SJSA1 (cell line): ENCODE data around the gene ERFL. TPM values are rescaled to one million over a fixed set of nuclear protein-coding genes. Genes with fewer than 3 reads are reported as not detected.
A peak's percentile ranks its signal among the peaks of the same experiment; 100 is the strongest.

Source experiments
- DNase-seq, 2 experiments: peaks; one replicate each; pipeline ENCODE4 v3.0.0-alpha.2; 2015 to 2020; ENCODE audit warnings: low spot score in 2 of 2, low read depth in 1 of 2
- H3K27ac ChIP-seq: fragments of 250-450 bp; sonication (Bioruptor Pico); 2 replicates; pipeline ENCODE4 v1.5.1; 2020; ENCODE audit warnings: mild to moderate bottlenecking, moderate library complexity
- H3K27me3 ChIP-seq: fragments of 250-450 bp; sonication (Bioruptor Pico); replicated peaks from 2 replicates; pipeline ENCODE4 v1.5.1; 2020; ENCODE audit warnings: mild to moderate bottlenecking, moderate library complexity
- H3K36me3 ChIP-seq: fragments of 250-450 bp; sonication (Bioruptor Pico); 2 replicates; pipeline ENCODE4 v1.5.1; 2020; ENCODE audit warnings: mild to moderate bottlenecking
- H3K4me1 ChIP-seq: fragments of 250-450 bp; sonication (Bioruptor Pico); replicated peaks from 2 replicates; pipeline ENCODE4 v1.6.1; 2021; ENCODE audit warnings: mild to moderate bottlenecking
- H3K4me3 ChIP-seq: fragments of 250-450 bp; sonication (Bioruptor Pico); 2 replicates; pipeline ENCODE4 v1.5.1; 2020; ENCODE audit warnings: mild to moderate bottlenecking
- H3K9me3 ChIP-seq: fragments of 250-450 bp; sonication (Bioruptor Pico); replicated peaks from 2 replicates; pipeline ENCODE4 v1.5.1; 2020; ENCODE audit warnings: mild to moderate bottlenecking
- total RNA-seq: library from RNA; depleted of rRNA; stranded (reverse); fragments of >200 nt; shearing (Covaris generic); gene quantifications from 2 replicates; pipeline ENCODE4 v1.2.3, GENCODE V29; 2014

The ERFL gene
- total RNA-seq, 1 experiment from 2014 or later, result not detected

DNA sequence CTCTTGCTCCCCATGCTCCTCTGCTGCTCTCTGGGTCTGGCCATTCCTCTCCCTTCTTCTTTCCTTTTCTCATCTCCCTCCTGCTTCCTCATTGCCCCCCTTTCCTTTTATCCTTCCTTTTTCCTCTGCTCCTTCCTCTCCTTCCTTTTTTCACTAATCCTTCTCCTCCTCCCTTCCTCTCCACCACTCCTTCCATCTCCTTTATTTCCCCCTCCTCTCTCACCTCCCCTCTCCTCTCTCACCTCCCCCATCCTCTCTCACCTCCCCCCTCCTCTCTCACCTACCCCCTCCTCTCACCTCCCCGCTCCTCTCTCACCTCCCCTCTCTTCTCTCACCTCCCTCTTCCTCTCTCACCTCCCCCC is 31.7 kb downstream of the ERFL start:
- H3K27ac ChIP-seq, result no peak overlapping the region
- no peaks in the 10 kb centered on the region for H3K27me3 ChIP-seq
- DNase-seq, result no peak
- H3K9me3 ChIP-seq, result no peaks in the 10 kb centered on the region
- peaks cover 71% of the 10 kb centered on the region for H3K36me3 ChIP-seq
- no peak overlapping the region for H3K4me3 ChIP-seq
- no peaks in the 10 kb centered on the region for H3K4me1 ChIP-seq

DNA sequence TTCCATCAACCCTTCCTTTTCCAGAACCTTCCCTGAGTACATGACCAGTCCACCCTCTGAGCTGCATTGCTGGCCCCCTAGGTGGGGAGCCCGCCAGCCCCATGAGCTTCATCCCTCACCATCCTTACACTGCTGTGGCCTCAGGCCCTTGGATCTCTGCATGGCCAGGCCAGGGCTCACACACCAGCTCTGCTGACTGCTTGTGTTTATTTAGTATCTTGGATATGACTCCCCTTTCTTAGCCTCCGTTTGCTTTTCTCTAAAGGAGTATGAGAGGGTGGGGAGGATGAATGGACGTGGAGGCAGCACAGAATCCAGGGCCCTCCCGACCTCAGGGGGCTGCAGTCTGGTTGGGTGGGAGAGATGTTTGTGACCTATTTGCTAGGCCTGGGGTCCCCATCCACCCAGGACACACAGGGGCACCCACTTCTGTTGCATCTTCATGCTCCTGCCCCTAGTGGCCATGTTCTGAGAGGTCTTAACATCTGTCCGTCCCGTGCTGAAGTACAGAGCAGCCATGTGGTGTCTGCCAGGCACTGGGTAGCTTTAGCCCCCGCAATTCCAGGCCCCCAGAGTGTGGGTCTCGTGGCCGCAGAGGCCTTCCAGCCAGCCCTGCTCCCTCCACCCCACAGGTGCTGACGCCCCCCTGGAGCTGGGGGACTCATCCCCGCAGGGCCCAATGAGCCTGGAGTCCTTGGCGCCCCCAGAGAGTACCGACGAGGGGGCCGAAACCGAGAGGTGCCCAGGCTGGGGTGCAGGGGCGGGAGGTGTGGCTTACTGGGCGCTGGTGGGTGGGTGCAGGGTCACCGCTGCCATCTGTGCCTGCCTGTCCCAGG is 32.3 kb downstream of the ERFL start:
- no peak for DNase-seq
- peaks cover 71% of the 10 kb centered on the region for H3K36me3 ChIP-seq
- H3K4me1 ChIP-seq, result no peaks in the 10 kb centered on the region
- no peak overlapping the region for H3K27ac ChIP-seq
- H3K27me3 ChIP-seq, result no peaks in the 10 kb centered on the region
- H3K9me3 ChIP-seq, result no peaks in the 10 kb centered on the region
- no peak overlapping the region for H3K4me3 ChIP-seq

DNA sequence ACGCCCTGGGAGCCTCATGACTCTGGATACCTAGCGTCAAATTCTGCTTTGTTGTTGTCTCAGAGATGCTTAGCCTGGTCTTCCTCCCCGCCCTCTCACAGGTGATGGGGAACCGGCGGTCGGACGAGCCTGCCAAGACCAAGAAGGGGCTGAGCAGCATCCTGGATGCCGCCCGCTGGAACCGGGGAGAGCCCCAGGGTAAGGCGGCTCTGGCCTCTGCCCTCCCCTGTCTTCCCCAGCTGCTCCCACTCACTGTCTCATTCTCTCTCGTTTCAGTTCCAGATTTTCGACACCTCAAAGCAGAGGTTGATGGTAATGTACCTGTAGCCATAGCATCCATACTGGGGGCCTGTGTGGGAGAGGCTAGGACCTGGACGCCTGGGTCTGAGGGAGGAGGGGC is 33.9 kb downstream of the ERFL start:
- Histone ChIP-seq H3K27ac (no peak overlapping the region), H3K9me3 (no peaks in the 10 kb centered on the region), H3K36me3 (peaks cover 67% of the 10 kb centered on the region), H3K27me3 (no peaks in the 10 kb centered on the region), H3K4me1 (no peaks in the 10 kb centered on the region), H3K4me3 (no peak overlapping the region)
- no peak for DNase-seq

- peaks cover 68% of the 10 kb centered on the region for H3K36me3 ChIP-seq
- no peak for DNase-seq
- no peaks in the 10 kb centered on the region for H3K27me3 ChIP-seq
- no peaks in the 10 kb centered on the region for H3K4me1 ChIP-seq
- H3K9me3 ChIP-seq, result no peaks in the 10 kb centered on the region
- H3K4me3 ChIP-seq, result no peak overlapping the region
- no peak overlapping the region for H3K27ac ChIP-seq
Measured at GRCh38 chr19:41893899-41894298, 34.4 kb downstream of the ERFL start.

DNA sequence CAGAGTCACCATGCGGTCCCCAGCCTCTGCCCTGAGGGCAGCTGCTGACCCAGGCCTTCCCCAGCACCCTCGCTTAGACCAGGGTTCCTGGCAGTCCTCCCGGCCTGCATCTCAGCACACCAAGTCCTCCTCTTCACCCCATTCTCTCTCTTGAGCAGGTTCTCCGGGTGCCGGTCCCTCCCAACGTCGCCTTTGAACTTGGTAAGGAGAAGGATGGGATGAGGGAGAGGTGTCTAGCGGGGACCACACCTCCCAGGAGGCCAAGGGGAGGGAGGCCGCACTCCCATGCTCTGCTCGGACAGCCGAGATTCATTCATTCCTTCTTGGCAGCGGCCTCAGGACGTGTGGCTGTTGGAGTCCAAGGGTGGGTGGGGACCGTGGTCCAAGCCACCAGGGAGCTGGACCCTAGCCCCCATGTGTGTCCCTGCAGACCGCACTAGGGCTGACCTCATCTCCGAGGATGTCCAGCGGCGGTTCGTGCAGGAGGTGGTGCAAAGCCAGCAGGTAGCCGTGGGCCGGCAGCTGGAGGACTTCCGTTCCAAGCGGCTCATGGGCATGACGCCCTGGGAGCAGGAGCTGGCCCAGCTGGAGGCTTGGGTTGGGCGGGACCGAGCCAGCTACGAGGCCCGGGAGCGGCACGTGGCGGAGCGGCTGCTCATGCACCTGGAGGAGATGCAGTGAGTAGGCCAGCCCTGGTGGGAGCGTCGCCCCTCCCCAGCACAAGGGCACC is 35.9 kb downstream of the ERFL start:
- no peaks in the 10 kb centered on the region for H3K27me3 ChIP-seq
- DNase-seq, result no peak
- H3K27ac ChIP-seq, result no peak overlapping the region
- no peaks in the 10 kb centered on the region for H3K9me3 ChIP-seq
- peaks cover 64% of the 10 kb centered on the region for H3K36me3 ChIP-seq
- H3K4me1 ChIP-seq, result no peaks in the 10 kb centered on the region
- no peak overlapping the region for H3K4me3 ChIP-seq

GRCh38 chr19:41890936-41891335 is 37.3 kb downstream of the ERFL start:
- Histone ChIP-seq H3K36me3 (peaks cover 63% of the 10 kb centered on the region), H3K4me3 (no peak overlapping the region), H3K27ac (no peak overlapping the region), H3K4me1 (no peaks in the 10 kb centered on the region), H3K27me3 (no peaks in the 10 kb centered on the region), H3K9me3 (no peaks in the 10 kb centered on the region)
- no peak for DNase-seq

- DNase-seq, result no peak
- H3K27me3 ChIP-seq, result no peaks in the 10 kb centered on the region
- H3K4me1 ChIP-seq, result peaks cover 1% of the 10 kb centered on the region
- H3K9me3 ChIP-seq, result no peaks in the 10 kb centered on the region
- H3K27ac ChIP-seq, result no peak overlapping the region
- H3K36me3 ChIP-seq, result peaks cover 58% of the 10 kb centered on the region
- H3K4me3 ChIP-seq, result no peak overlapping the region
Measured at GRCh38 chr19:41889896-41890295, 38.4 kb downstream of the ERFL start.

- H3K9me3 ChIP-seq, result no peaks in the 10 kb centered on the region
- no peak overlapping the region for H3K27ac ChIP-seq
- peaks cover 56% of the 10 kb centered on the region for H3K36me3 ChIP-seq
- DNase-seq, result no peak
- no peak overlapping the region for H3K4me3 ChIP-seq
- H3K4me1 ChIP-seq, result peaks cover 5% of the 10 kb centered on the region
- H3K27me3 ChIP-seq, result no peaks in the 10 kb centered on the region
Measured at GRCh38 chr19:41888926-41889325, 39.3 kb downstream of the ERFL start.

- H3K27me3 ChIP-seq, result no peaks in the 10 kb centered on the region
- no peak overlapping the region for H3K27ac ChIP-seq
- DNase-seq, result no peak
- H3K9me3 ChIP-seq, result no peaks in the 10 kb centered on the region
- H3K36me3 ChIP-seq, result peaks cover 57% of the 10 kb centered on the region
- H3K4me1 ChIP-seq, result peaks cover 5% of the 10 kb centered on the region
- H3K4me3 ChIP-seq, result no peak overlapping the region
Measured at GRCh38 chr19:41887711-41888382, 40.4 kb downstream of the ERFL start.

- DNase-seq, result no peak
- peaks cover 49% of the 10 kb centered on the region for H3K36me3 ChIP-seq
Measured at GRCh38 chr19:41886761-41887710, 41.2 kb downstream of the ERFL start.

DNA sequence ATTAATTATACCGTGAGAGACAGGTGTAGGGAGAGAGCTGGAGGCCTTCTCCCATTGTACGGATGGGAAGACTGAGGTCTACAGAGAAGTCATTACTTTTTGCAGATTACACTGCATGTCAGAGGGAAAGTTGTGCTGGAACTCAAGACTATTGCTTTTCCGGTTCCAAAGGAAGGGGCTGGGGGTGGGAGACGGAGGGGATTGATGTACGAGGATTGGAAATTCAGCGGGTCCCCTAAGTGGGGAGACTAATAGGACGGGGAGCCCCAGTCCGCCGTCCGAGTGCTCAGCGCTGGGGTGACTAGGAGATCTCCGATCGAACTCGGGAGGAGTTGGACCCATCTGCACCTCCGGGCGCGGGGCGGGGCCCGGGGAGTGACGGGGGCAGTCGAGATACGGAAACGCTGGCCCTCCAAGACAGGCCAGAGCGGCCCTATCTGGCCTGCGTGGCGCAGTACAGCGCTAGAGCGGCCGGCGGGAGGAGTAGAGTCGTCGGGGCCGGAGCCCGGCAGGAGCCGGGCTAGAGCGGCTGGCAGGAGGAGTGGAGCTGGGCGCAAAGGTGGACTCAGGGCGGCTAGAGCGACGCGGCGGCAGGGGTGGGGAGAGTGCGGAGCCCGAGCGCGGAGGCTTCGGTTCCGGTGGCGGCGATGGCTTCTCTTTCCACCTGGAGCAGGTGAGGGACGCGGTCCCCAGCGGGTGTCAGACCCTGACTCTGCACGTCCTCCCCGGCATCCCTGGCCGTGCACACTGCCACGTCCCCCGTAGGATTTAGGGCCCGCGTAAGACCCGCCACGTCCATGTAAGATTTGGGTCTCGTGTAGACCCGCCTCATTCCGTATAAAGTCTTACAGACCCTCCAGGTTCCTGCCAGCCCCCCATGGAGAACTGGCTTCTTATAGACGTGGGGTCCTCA is 44.2 kb downstream of the ERFL start:
- peak overlapping the region; percentile 72 for H3K4me3 ChIP-seq
- peaks cover 26% of the 10 kb centered on the region for H3K36me3 ChIP-seq
- H3K27me3 ChIP-seq, result no peaks in the 10 kb centered on the region
- no peaks in the 10 kb centered on the region for H3K9me3 ChIP-seq
- no peak overlapping the region; the same call in 1 of the 2 replicates for H3K27ac ChIP-seq
- H3K4me1 ChIP-seq, result peaks cover 9% of the 10 kb centered on the region
- DNase-seq, result peak; percentile 95 to 97

More at GRCh38 chr19:41886761-41887710, 41.2 kb downstream of the ERFL start:
- no peaks in the 10 kb centered on the region for H3K27me3 ChIP-seq
- peaks cover 9% of the 10 kb centered on the region for H3K4me1 ChIP-seq
- no peak overlapping the region for H3K27ac ChIP-seq
- no peaks in the 10 kb centered on the region for H3K9me3 ChIP-seq
- H3K4me3 ChIP-seq, result no peak overlapping the region

DNA sequence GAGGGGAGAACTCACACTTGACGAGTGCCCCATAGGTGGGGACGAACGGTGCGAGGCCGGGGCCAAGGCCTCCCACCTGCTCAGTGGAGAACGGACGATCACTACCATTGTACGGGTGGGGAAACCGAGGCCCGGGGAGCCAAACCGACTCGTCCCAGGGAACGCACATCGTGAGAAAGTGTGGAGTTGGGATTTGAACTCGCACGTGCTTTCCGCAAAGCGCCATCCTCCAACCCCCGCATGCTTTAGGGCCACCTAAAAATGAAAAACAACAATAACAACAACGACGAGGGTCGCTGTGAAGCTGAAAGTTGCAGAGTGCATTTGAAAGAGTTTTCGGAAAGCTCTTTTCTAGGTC is 44.8 kb downstream of the ERFL start:
- Histone ChIP-seq H3K9me3 (no peaks in the 10 kb centered on the region), H3K27ac (0 out of 2 replicates have a peak overlapping the region, but pooled peaks have one; percentile 12), H3K4me1 (peaks cover 9% of the 10 kb centered on the region), H3K27me3 (no peaks in the 10 kb centered on the region), H3K4me3 (peak overlapping the region; percentile 72), H3K36me3 (peaks cover 25% of the 10 kb centered on the region)
- peak in 1 of 2 experiments; percentile 30 for DNase-seq
